Subcutaneous abdominal adipose tissue (tissue), 5 donors: Measurements from ENCODE around the gene HAGHL.

Experiments
- H3K27ac ChIP-seq: one replicate; pipeline ENCODE4 v1.7.0; 2013; ENCODE audit warnings: low read depth, mild to moderate bottlenecking, inconsistent platforms, low read length, moderate library complexity
- H3K27me3 ChIP-seq, 5 donors: one replicate each; pipeline ENCODE4 v1.7.0; 2013; ENCODE audit warnings: low read length in 5 of 5, inconsistent platforms in 1 of 5; ENCODE audit not compliant: control insufficient read depth in 5 of 5, insufficient read depth in 4 of 5
- H3K36me3 ChIP-seq, 5 donors: one replicate each; pipeline ENCODE4 v1.7.0; 2013; ENCODE audit warnings: low read length in 5 of 5; ENCODE audit not compliant: control insufficient read depth in 5 of 5, insufficient read depth in 5 of 5
- H3K4me1 ChIP-seq, 5 donors: one replicate each; pipeline ENCODE4 v1.7.0; 2013; ENCODE audit warnings: low read length in 5 of 5, mild to moderate bottlenecking in 3 of 5, moderate library complexity in 1 of 5; ENCODE audit not compliant: control insufficient read depth in 5 of 5, insufficient read depth in 5 of 5
- H3K4me3 ChIP-seq, 5 donors: one replicate each; pipeline ENCODE4 v1.7.0; 2013; ENCODE audit warnings: low read length in 5 of 5, low read depth in 1 of 5
- H3K9ac ChIP-seq, 5 donors: one replicate each; pipeline ENCODE4 v1.7.0; 2013; ENCODE audit warnings: low read length in 5 of 5, mild to moderate bottlenecking in 4 of 5, moderate library complexity in 3 of 5
- H3K9me3 ChIP-seq, 5 donors: one replicate each; pipeline ENCODE4 v1.7.0; 2013; ENCODE audit warnings: low read length in 5 of 5; ENCODE audit not compliant: control insufficient read depth in 5 of 5
- donor health status: healthy.
- donor health status: healthy.
- donor health status: healthy.
- donor health status: healthy.
- donor health status: healthy.

The HAGHL gene

DNA sequence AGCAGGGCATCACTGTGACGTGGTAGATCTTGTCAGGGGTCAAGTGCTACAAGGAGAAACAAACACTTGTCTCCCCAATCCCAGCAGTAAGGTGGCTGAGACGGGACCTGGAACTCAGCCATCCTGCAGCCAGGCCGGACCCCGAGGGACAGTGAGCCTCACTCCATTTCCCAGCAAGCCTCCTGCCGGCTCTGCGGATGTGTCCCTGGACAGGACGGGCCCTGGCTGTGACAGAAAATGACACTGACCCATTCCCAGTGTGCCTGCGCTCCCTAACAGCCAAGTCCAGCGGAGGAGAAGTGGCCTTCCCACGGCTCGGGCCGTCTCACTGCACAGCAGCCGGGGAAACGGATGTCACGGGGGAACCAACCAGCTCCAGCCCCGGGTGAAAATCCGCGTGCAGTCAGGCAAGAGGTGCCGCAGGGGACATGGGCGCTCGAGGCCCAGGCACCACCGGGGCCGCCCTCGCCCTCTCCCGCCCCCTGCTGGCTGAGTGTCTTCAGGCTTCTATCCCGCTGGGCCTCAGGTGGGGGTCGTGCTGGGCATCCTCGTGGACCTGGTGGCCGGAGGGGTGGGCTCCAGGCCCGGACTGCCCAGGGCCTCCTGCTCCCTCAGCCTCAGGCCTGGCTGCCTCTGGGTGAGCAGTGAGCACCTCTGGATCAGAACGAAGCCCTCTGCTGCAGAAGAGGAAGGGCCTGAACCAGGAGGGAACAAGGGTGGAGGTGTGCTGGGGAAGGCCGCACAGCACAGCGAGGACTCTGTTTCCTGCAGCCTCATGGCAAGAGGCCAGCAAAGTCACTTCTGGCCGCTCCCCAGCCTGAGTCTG lies 6.7 kb downstream of the HAGHL start:
- peaks cover 0 to 1% (median 1%) of the 10 kb centered on the region in 5 donors for H3K4me1 ChIP-seq
- H3K9ac ChIP-seq, result no peak overlapping the region
- H3K36me3 ChIP-seq, result peaks cover 0 to 84% (median 61%) of the 10 kb centered on the region in 5 donors
- H3K27ac ChIP-seq, result no peak overlapping the region
- peaks cover under 1 to 3% (median 1%) of the 10 kb centered on the region in 5 donors for H3K27me3 ChIP-seq
- H3K9me3 ChIP-seq, result no peaks in the 10 kb centered on the region
- H3K4me3 ChIP-seq, result no peak overlapping the region

DNA sequence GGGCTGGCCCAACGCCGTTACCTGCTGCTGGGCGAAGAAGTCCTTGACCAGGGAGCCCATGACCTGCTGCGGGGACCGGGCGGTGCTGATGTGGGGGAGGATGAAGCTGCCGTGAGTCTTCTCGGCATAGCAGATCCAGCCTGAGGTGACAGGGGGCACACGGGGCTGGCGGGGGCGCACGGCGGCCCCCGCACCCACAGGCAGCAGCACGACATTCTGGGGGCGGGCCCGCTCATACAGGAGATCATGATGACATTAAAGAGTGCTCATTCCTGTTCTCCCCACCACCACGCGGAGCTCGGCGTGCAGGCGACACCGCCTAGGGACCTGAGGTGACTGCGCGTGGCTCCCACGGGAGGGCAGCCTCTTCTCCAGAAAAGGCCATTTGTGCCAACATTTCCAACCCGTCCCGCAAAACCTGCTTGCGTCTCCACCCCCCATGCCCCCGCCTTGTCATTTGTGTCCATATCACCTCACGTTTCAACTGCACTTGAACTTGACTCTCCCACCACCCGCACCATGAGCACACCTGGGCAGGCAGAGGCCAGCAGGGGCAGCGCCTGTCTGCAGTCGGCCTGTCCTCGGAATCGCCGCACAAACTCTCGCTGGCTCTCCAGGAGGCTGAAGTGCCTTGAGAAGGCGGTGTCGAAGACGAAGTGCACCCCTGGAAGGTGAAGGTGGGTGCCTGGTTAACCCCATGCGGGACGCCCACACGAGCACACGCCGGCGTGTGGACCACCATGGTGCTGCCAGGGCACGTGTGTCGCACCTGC lies 7.5 kb downstream of the HAGHL start:
- no peaks in the 10 kb centered on the region for H3K27me3 ChIP-seq
- no peak overlapping the region for H3K9ac ChIP-seq
- no peak overlapping the region for H3K4me3 ChIP-seq
- H3K27ac ChIP-seq, result no peak overlapping the region
- H3K9me3 ChIP-seq, result no peaks in the 10 kb centered on the region
- H3K36me3 ChIP-seq, result peaks cover 0 to 84% (median 61%) of the 10 kb centered on the region in 5 donors
- peaks cover 0 to 1% (median under 1%) of the 10 kb centered on the region in 5 donors for H3K4me1 ChIP-seq

DNA sequence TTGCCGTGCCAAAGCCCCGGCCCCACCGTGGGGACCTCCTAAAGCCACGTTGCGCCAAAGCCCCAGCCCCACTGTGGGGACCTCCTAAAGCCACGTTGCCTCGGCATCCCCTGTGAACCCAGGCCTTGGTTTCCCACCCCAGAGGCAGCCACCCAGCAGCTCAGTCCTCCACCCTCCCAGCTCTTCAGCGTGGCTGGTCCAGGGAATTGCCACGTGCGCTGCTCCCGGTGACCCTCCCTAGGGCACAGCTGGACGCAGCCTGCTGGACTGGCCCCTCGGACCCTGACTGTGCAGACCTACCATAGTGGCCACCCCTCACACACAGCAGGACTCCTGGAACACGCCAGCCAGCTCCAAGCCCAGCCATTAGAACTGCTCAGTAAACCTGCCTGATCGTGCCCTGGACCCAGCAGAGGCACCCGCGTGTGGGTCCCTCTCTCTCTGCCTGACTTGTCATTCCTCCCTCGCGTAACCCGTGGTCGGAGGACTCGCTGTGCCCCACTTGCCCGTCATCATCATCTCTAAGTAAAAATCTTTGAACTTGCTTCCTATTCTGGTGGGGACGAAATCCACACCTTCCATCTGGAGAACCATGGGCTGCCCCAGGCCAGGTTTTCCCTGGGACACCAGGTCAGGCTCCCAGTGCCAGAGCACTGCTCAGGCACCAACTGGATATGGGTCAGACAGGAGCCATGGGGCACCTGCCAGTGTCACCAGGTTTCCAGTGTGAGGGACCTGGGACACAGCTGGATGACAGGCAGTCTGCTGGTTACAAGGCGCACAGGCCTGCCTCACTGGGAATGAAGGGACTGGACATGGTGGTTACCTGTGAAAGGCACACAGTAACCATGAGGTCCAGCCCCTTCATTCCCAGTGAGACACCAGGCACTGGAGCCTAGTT lies 8.3 kb downstream of the HAGHL start:
- peaks cover 6 to 9% (median 9%) of the 10 kb centered on the region in 5 donors for H3K4me1 ChIP-seq
- H3K4me3 ChIP-seq, result no peak overlapping the region
- H3K27me3 ChIP-seq, result no peaks in the 10 kb centered on the region
- H3K36me3 ChIP-seq, result peaks cover 0 to 79% (median 61%) of the 10 kb centered on the region in 5 donors
- H3K9me3 ChIP-seq, result no peaks in the 10 kb centered on the region
- no peak overlapping the region for H3K27ac ChIP-seq
- no peak overlapping the region for H3K9ac ChIP-seq

DNA sequence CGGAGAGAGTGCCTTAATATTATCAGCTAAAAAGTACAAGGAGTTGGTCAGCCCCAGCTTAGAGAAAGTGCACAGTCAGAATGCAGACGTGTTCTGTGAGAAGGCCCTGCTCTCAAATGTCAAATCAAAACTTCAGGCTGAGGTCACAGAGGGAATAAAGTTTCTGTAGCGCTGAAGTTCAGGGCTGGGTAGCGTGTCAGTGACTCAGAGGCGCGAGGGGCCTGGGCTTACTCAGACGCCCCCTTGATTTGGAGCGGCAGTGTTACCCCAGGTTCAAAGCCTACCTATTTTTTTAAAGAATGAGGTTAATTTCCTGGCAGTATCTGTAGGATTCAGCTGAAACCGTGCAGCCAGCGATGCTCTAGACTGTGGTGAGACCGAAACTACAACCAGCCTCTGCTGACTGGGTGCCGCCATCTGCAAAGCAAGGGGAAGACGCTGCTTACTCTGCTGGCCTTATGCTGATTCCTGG lies 9.1 kb downstream of the HAGHL start:
- Histone ChIP-seq H3K4me1 (peaks cover 6 to 14% (median 13%) of the 10 kb centered on the region in 5 donors), H3K27me3 (no peaks in the 10 kb centered on the region), H3K9ac (no peak overlapping the region), H3K36me3 (peaks cover 0 to 71% (median 60%) of the 10 kb centered on the region in 5 donors), H3K4me3 (no peak overlapping the region), H3K27ac (no peak overlapping the region), H3K9me3 (no peaks in the 10 kb centered on the region)

DNA sequence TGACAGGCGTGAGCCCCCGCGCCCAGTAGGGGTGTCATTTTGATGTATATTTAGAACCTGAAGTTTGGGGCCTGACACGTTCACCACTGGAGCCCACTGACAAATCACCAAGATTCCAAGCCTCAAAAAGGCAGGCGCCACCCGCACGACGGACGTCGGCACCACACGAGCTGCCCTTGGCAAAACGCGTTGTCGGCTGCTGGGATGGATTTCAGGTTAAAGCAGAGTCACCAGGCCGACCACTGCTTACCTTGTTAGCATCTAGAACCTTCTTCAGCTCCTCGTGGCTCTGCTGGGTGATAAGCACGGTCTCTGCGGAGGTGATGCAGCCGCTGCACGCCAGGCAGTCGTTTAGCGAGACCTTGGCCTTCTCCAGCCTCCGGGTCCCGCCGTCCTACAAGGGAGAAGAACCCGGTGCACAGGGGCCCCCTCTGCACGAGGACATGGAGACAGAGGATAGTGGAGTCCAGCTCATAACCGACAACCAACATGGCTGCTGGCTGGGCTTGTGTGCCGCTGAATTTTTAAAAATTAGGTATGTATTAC lies 10.1 kb downstream of the HAGHL start:
- no peak overlapping the region for H3K4me3 ChIP-seq
- H3K27me3 ChIP-seq, result peaks cover 0 to 1% (median 0%) of the 10 kb centered on the region in 5 donors
- peaks cover 6 to 18% (median 16%) of the 10 kb centered on the region in 5 donors for H3K4me1 ChIP-seq
- no peak overlapping the region for H3K27ac ChIP-seq
- H3K36me3 ChIP-seq, result peaks cover 0 to 62% (median 56%) of the 10 kb centered on the region in 5 donors
- no peak overlapping the region for H3K9ac ChIP-seq
- no peaks in the 10 kb centered on the region for H3K9me3 ChIP-seq

DNA sequence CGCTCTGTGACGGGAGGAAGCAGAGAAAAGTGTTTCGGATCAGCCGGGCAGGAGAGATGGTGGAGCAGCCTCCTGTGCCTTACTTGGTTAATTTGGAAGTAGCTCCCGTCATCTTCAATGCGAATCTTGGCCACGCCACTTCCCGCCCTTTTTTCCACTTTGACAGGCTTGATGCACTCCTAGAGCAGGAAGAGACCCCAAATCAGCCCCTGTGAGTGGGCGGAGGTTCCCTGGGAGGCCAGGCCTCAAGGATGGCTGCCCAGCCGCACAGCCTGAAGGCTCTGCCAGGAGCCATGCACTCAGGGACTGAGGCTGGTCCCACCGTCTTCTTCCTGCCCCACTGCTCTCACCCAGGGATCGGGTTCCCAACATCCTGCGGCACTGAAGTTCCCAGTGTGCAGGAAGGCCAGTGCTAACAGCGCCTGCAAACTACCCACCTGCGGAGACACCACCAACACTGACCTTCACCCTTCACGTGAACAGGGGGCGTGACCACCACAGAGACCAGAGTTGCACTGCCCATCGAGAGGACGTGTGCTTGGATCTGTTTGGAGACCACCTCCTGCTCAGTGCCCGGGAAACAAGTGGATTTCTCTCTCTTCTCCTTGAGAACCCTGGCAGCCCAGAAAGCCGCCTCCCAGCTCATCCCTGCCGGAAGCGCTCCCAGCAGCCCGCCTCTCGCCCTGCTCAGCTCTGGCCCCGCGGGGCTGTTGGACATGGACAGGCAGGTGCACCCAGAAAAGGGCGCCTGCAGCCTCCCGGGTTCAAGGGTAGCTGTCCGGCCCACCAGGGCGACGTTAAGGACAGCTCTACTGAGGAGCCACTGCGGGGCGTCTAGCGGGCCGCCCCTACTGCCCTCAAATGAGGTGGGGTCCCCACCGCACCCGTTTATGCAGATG lies 12.9 kb downstream of the HAGHL start:
- peaks cover 0 to 9% (median 3%) of the 10 kb centered on the region in 5 donors for H3K27me3 ChIP-seq
- H3K4me3 ChIP-seq, result peak overlapping the region; percentile 67 to 86 (median 79)
- H3K27ac ChIP-seq, result no peak overlapping the region
- no peaks in the 10 kb centered on the region for H3K9me3 ChIP-seq
- H3K9ac ChIP-seq, result peak overlapping the region in 4 of 5 donors; percentile 90 to 94 (median 90)
- peaks cover 0 to 34% (median 30%) of the 10 kb centered on the region in 5 donors for H3K36me3 ChIP-seq
- H3K4me1 ChIP-seq, result peaks cover 6 to 18% (median 16%) of the 10 kb centered on the region in 5 donors

DNA sequence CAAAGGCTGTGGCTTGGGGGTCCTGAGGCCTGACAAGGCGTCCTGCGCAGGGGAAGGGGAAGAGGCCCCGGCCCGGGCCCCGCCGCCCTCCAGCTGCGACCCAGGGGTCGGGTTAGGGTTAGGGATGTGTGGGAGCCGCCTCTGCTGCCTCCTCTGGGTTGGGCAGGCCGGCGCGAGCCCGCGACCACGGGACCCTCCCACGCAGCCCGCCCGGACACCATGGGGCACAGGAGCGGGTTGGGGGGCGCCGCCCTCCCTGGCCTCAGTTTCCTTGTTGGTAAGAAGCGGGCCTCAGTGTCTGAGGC lies 13.5 kb downstream of the HAGHL start:
- H3K4me1 ChIP-seq, result peaks cover 6 to 18% (median 16%) of the 10 kb centered on the region in 5 donors
- no peak overlapping the region for H3K27ac ChIP-seq
- peak overlapping the region in 4 of 5 donors; percentile 76 to 86 (median 80) for H3K4me3 ChIP-seq
- H3K36me3 ChIP-seq, result peaks cover 0 to 28% (median 24%) of the 10 kb centered on the region in 5 donors
- peak overlapping the region in 4 of 5 donors; percentile 90 to 94 (median 90) for H3K9ac ChIP-seq
- H3K27me3 ChIP-seq, result peaks cover 0 to 9% (median 3%) of the 10 kb centered on the region in 5 donors
- H3K9me3 ChIP-seq, result no peaks in the 10 kb centered on the region

DNA sequence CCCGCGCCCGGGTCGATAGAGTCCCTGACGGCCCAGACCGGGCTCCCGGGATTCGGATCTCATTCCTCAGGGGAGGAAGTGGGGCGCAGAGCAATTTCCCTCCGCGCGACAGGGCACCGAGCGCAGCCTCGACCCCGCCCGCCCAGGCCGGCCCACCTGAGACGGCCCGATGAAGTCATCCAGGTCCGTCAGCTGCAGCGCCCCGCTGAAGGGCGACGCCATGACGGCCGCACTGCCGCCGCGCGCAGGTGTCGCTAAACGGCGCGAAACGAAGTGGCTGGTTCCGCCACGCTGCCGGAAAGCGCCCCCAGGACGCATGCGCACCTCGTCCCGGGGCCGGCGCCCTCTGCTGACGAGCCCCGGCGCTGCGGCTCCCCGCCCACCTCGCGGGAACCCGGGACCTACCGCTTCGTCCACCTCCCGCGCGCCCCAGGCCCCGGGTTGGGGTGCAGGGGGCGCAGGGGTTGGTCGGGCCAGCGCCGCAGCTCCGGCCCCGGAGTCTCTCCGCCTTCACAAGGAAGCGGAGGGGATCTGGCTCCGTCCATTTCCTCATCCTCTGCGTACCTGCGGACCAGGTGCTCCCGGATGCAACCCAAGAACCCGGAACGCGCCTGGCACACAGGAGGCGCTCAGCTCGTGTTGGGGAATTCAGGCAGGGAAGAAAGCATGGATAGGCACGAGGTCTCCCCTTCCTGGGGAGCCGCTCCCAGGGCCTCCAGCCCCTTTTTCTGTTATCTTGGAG lies 14.0 kb downstream of the HAGHL start, which contains the start of gene CIAO3:
TSS of gene CIAO3 (minus strand) at position 234 of the 742 bp plus-strand sequence. CDS start at position 222, 12 bp downstream.
- Histone ChIP-seq H3K9me3 (no peaks in the 10 kb centered on the region), H3K4me3 (peak within 1 kb of the TSS; percentile 67 to 86 (median 79)), H3K27me3 (peaks cover 0 to 9% (median 3%) of the 10 kb centered on the region in 5 donors), H3K9ac (peak within 1 kb of the TSS in 4 of 5 donors; percentile 90 to 94 (median 90)), H3K4me1 (peaks cover 6 to 18% (median 16%) of the 10 kb centered on the region in 5 donors), H3K36me3 (peaks cover 0 to 22% (median 19%) of the 10 kb centered on the region in 5 donors), H3K27ac (no peak within 1 kb of the TSS)
